ENCODE measurements around the gene LEFTY2.
"Not testable (repeated sequence)": the region's sequence is repeated elsewhere in the genome, so short reads cannot be mapped to it uniquely, and the experiment has no call there.

The LEFTY2 gene

DNA sequence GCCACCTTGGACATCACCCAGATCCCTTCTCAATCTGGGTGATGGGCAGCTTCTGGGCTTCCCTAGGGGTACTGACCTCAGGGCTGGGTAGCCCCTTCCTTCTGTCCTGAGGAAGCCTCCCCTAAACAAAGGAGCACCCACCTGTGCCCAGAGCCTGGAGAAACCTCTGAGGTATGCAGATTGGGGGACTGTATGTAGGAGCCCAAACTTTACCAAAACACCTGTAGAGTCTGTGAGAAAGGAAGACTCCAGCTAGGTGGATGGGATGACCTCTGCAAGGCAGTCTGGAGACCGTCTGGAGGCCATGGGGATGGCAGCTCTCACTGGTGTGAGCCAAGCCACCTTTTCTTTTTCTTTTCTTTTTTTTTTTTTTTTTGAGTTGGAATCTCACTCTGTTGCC is 13.7 kb upstream of the LEFTY2 start:
- no peak for DNase-seq

DNA sequence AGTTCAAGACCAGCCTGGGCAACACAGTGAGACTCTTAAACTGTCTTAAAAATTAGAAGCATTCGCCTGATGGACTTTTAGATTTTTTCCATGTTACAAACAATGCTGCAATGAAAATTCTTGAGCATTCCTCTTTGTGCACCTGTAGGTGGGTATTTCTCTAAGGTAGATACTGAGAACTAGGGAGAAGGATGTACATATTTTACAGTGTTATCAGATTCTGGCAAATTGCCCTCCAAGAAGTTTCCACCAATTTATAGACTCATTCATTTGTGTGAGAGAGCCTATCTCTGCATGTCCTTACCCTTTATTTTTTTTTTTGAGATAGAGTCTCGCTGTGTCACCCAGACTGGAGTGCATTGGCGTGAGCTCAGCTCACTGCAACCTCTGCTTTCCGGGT is 12.3 kb upstream of the LEFTY2 start:
- ATAC-seq (no peak), DNase-seq (no peak)

More for the DNA sequence above, 13.7 kb upstream of the LEFTY2 start:
- peak; percentile 34 for ATAC-seq

DNA sequence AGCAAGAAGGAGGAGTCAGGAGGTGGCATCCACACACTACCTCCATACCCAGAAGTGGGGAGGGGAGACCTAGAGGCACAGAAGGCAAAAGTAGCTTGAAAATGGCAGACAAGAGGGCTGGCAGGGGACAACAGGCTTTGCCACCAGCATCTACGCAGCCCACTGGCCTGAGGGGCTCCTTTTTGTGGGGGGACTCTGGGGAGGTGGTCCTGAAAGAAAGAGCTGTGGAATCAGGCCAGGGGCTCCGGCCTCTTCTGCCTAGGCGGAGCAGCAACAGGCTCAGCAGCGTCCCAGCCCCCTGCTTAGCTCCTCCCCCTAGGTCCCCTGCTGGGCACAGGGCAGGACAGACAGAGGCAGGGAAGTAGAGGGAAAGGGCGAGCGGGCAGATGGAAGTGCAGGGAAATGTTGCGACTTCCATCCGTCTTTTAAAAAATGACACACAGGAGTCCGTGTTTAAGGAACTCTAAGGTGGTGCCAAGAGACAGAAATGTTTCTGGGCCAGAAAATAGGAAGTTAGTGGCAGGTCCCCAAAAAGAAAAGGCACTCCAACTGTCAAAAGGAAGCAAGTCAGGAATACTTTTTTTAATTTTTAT is 10.0 kb upstream of the LEFTY2 start:
- no peak for DNase-seq
- ATAC-seq: no peak

DNA sequence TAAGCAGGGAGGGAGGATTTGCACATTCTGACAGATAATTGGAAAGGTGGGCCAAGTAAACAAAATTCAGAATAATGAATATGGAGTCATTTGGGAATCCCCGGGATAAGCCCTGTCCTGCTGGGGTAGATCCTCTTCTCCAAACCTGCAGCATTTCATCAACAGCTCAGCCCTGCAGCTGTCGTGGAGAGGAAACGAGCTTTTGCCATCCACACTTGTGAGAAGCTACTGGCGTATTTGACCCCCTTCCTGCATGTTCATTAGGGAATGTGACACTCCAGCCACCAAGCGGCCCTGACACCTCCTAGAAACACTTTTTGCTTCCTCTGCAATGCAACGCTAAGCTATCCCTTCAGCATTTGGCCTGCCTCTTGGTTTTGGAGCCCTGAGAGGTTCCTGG is 8.0 kb upstream of the LEFTY2 start:
- no peak for DNase-seq

DNA sequence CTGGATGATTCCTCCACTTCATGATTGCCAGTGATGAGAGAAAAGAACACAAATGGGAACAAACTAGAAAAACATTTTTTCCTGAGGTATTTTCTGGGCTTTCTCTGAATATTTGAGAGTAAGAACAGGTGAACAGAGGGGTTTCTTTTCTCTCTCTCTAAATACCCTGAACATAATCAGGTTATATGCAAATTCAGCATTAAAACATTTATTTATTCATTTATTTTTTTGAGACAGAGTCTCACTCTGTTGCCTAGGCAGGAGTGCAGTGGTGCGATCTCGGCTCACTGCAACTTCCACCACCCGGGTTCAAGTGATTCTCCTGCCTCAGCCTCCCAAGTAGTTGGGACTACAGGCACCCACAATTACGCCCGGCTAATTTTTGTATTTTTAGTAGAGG is 5.8 kb upstream of the LEFTY2 start:
- ATAC-seq (no peak), DNase-seq (no peak)

More for the DNA sequence above, 8.0 kb upstream of the LEFTY2 start:
- no peak for ATAC-seq

DNA sequence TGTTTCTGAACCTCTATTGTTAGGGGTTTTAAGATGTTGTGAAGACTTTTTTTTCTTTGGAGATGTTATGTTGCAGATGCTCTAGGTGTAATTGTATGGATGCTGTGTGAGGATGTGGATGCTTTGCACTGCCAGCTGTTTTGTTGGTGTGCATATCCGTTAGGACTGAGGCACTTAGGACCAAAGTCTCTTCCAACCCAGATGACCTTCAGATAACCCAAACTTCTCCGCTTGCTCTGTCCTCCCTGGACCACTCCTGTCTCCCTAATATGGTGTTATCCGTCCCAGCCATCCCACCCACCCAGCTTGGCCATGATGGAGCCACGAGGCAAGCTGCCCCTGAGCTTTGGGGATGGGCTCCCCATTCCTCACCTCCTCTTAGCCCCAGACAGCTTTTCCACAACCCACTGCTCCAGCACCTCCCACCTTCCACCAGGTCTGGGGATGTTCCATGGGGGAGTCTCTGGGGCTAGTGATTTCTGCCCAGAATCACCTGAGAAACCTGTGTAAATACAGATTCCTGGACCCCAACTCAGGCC is 5.1 kb upstream of the LEFTY2 start:
- no peak for DNase-seq
- ATAC-seq: no peak

DNA sequence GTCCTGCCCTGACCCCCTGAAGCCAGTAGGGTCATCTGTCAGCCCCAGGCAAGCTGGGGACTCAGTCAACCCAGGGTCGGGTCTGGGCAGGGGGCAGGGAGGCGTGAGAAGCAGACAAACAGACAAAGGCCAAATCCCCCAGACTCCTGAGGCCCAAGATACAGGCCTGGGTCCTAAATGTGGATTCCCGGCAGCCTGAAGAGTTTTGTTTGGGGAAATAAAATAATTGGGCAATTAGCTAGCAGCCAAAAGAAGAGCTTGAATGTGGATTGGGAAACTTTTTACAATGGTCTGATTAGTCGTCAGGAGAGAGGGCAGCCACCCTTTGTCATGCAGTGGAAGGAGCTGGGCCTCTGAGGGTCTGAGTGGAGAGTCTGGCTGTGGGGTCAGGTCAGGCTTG is 4.5 kb upstream of the LEFTY2 start:
- ATAC-seq (no peak), DNase-seq (no peak)

DNA sequence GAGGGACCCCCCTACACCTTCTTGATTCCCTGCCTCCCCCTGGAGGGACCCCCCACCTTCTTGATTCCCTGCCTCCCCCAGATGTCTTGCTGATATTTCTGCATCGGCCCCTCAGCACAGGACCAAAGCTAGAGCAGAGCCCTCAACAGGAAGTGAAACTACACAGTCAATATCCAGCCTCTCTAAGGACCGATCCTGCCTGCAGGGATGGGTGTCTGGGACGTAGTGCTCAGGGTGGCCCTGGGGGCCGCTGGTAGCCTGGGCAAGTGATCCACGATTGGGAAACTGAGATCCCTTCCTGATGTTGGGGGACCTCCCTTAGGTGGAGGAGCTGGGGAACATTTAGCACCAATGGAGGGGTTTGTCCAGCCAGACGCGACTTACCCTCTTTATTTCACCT is 3.9 kb upstream of the LEFTY2 start:
- DNase-seq (no peak), ATAC-seq (peak; percentile 71)

DNA sequence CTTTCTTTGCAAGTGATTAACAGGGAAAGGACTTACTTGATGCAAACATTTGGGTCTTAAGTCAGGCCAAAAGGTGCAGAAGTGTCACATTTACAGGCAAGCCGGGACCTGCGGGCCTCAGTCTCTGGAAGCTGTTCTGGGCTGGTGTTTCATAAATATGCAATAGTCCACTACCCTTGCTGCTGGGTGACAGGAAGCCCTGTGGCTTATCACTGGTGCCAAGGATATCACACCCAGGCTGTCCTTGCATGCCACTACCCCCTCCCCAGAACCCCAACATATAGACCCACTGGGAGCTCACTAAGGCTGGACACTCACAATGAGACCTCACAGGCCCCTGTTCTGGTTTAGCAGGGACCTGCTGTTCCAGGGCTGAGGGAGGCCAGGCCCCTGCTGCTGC is 3.4 kb upstream of the LEFTY2 start:
- no peak for ATAC-seq

DNA sequence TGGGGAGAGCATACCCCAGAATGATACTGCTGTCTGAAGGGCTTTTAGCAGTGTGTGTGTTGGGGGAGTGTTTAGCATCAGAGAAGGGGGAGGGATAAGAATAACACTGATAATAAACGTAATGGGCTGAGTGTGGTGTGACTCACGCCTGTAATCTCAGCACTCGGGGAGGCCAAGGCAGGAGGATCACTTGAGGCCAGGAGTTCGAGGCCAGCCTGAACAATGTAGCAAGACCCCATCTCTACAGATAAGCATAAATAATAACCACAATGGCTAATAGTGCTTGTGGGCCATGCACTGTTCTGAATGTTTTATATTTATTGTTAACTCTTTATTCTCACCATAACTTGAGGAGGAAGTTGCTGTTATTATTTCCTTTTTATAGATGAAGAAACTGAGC is 2.6 kb upstream of the LEFTY2 start:
- no peak for ATAC-seq

More for the DNA sequence above, 3.4 kb upstream of the LEFTY2 start:
- DNase-seq: no peak

DNA sequence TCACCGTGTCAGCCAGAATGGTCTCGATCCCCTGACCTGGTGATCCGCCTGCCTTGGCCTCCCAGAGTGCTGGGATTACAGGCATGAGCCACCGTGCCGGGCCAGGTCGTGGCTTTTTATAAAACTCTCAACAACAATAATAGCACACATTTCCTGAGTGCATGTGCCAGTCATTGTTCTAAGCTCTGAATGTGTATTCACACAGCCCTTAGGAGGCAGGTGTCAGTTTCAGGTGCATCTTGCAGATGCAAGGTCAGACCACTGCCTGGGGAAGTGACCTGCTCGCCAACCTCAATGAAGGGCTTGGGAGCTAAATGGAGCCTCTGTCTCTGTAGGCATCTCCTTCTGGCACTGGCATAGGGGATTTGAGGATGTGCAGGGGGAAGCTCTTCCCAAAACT is 1.6 kb upstream of the LEFTY2 start:
- ATAC-seq (no peak), DNase-seq (no peak)

More for the DNA sequence above, 2.6 kb upstream of the LEFTY2 start:
- no peak for DNase-seq

DNA sequence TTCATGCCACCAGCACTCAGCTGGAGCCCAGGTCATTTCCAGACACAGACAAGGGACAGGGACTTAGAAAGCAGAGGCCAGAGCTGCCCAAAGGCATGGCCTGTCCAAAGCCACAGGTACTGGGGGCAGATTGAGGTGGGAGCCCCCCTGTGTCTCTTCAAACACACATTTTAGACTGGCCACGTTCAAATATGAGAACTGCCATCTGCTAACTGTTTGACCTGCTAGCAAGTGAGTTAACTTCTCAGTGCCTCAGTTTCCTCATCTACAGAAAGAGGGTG is 862 bp upstream of the LEFTY2 start:
- DNase-seq (no peak), ATAC-seq (no peak)

DNA sequence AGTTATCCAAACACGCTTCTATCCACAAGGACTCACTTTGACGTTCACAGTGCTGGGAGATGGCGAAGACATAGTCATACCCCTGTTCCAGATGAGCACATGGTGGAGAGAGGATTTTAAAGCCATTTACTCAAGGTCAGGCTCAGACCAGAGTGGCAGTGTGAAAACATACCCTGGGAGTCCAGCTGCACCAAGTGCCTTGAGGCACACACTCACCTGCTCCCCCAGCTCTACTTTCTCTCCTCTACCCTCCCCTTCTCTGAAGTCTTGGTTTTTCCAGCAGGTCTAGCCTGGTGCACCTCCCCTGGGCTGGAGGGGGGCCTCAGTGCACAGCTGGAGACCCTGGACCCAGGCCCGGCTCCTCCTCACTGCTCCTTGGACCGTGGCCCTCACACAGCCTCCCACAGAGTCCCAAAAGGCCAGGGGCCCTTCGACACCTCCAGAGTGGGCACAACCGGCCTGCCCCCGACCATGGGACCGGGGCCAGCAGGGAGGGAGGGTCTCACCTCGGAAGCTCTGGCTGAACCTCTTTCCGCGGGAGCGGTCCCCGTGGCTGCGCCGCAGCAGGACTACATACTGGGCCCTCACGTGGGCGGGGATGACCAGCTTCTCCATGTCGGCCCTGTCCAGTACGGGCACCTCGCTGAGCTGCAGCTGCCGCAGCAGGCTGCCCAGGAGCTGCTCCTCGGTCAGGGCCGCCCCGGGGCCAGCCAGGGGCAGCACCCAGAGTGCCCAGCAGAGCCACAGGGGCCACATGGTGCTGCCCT is 452 bp downstream of the LEFTY2 start:
- DNase-seq (no peak), ATAC-seq (no peak)

DNA sequence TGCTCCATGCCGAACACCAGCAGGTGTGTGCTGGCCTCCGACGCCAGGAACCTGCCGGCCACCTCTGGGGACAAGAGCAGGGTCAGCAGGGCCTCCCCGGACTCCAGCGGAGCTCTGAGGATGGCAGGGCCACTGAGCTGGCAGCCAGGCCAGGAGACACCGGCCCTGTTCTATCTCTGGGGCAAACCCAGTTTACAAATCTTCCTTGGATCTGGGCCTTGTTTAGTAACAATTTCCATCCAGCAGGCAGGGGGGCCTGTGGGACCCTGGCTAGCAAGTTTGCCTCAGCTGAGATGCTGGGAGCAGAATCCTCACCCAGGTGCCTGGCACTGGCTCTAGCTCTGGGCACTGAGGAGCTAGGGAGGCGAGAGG is 1.1 kb downstream of the LEFTY2 start:
- not testable (repeated sequence) for DNase-seq, ATAC-seq

DNA sequence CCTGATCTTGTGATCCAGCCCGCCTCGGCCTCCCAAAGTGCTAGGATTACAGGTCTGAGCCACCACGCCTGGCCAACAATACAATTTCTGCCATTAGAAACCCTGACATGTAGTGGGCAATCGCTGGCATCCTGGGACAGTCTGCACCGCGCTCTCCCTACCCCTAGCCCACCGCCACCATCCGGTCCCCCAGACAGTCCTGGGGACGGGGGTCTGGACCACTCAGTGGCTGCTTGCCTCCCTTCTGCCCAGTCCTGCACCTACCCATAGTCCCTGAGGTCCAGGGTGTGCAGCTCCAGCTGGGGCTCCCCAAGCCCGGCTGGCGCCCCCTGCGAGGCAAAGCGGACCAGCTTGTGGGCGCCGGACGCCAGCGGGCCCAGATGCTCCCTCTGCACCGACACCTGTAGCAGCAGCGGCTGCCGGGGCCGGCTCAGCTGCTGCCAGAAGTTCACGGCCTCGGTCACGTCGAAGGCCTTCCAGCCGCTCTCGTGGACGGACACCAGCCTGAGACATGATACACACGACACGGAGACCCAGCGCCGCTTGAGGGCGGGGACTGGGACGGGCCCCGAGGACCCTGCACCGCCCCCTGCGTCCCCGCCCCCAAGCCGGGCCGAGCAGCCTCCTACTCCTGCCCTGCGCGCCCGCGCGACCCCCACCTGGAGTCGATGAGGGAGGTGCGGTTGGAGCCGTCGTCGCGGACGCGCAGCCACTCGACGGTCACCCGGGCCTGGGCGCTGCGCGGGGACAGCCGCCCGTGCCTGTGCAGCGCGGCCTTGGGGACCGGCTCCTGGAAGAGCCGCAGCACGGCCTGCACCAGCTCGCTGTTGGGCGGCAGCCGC is 1.7 kb downstream of the LEFTY2 start:
- not testable (repeated sequence) for ATAC-seq, DNase-seq

DNA sequence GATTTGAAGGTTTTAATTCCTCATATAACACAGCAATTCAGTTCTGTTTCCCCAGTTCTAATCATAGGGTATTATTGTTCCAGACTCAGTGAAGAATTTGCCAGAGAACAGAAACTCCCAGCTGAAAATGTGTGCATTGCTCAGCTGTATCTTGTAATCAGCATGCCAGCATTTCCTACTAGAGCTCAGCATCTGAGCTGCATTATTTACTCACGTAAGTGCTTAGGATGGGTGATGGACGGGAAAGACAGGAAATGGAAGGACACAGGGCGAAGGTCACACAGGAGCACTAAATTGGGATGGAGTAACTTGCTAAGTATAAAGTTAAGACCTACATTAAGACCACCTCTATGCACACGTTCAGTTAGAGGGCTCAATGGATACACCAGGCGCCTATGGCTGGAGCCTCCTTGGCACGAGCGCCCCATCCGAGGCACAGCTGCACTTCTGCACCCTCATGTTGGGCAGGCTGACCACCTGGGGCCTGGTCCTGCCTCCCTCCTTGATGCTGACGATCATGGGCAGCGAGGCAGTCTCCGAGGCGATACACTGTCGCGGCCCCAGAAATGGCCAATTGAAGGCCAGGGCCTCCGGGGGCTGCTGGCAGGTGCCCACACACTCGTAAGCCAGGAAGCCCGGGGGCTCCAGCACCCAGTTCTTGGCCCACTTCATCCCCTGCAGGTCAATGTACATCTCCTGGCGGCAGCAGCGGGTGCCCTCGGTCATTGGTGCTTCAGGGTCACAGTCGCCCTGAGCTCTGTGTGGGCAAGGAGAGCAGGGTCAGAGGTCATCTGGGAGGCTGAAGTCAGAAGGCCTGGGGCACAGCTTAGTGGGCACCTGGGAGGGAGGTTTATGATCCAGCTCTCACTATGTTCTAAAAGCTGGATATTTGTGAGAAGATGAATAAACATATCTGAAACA is 3.7 kb downstream of the LEFTY2 start:
- DNase-seq: no peak
- ATAC-seq: no peak

DNA sequence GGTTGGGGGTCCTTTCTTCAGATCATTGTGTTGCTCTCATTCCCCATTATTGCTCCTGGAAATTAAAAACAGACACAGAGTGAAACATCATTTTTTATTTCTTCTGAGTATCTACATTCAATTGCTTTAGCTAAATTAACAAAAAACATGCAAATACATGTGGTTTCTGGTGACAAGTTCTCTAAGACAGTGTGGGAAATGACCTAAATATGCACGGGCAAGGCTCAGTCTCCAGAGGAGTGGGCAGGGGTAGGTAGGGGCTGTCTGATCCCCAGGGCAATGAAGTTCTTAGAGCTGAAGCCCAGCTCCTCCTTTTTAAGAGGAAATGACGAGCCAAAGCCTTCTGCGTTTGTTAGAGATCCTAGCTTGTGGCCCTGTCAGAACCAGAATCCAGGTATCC is 4.5 kb downstream of the LEFTY2 start:
- ATAC-seq: no peak

DNA sequence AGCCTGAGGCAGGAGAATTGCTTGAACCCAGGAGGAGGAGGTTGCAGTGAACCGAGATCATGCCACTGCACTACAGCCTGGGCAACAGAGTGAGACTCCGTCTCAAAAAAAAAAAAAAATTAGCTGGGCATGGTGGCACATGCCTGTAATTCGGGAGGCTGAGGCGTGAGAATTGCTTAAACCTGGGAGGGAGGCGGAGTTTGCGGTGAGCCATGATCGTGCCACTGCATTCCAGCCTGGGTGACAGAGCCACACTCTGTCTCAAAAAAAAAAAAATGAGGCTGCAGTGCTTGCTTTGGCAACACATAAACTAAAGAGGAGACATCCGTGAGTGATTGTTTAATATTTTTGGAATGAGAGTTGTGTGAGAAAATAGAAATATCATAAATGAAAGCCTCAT is 4.9 kb downstream of the LEFTY2 start:
- ATAC-seq, DNase-seq: not testable (repeated sequence)

More for the DNA sequence above, 4.5 kb downstream of the LEFTY2 start:
- DNase-seq: no peak

DNA sequence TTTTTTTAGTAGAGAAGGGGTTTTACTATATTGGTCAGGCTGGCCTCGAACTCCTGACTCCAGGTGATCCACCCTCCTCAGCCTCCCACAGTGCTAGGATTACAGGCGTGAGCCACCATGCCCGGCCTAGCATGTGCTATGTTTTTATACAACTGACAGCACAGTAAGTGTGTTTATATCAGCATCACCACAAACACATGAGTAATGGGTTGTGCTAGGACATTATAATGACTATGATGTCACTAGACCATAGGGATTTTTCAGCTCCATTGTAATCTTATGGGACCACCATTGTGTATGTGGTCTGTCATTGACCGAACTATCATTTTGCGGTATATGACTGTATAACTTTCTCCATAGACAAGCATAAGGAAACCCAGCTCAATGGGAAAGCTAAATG is 6.3 kb downstream of the LEFTY2 start:
- no peak for ATAC-seq
- DNase-seq: no peak

DNA sequence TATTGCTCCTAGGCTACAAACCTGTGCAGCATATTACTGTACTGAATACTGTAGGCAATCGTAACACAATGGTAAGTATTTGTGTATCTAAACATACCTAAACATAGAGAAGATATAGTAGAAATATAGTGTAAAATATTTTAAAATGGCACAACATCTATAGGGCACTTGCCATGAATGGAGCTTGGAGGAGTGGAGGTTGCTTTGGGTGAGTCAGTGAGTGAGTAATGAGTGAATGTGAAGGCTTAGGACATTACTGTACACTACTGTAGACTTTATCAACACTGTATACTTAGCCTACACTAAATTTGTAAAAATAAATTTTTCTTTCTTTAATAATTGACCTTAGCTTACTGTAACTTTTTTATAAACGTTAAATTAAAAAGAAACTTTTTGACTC is 7.9 kb downstream of the LEFTY2 start:
- no peak for ATAC-seq
- no peak for DNase-seq

DNA sequence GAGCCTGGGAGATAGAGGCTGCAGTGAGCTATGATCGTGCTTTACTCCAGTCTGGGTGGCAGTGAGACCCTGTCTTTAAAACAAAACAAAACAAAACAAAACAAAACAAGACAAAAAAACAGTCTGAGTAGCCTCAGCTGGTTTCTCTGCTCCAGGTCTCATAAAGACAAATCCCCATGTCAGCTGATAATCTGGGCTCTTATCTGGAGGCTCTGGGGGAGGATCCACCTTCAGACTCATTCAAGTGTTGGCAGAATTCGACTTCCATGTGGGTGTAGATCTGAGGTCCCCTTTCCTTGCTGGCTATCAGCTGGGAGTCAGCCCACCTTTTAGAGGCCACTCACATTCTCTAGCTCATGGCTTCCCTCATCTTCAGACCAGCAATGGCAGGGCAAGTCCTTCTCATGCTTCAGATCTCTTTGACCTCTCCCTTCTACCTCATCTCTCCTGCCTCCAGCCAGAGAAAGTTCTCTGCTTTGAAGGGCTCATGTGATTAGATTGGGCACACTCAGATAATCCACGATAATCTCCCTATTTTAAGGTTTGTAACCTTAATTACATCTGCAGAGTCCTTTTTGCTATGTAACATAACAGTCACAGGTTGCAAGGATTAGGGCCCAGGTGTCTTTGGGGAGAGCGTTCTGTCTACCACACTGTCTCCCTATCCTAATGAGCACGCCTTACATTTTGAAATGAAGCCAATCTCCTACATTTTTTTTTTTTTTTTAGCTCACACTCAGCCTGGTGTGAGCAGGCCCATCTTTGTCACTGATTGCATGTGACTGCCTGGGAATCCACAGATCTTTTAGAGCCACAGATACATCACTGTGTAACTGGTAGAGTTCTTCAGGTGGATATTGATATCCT is 9.5 kb downstream of the LEFTY2 start:
- DNase-seq: no peak
- no peak for ATAC-seq

All from stimulated activated naive CD8-positive, alpha-beta T cell treated with anti-CD3 and anti-CD28 coated beads, Interleukin-15, Interleukin-2, amounts not matched to agents 100 U/mL and 50 U/mL, for 24 hours (primary cell).